GM19452 (cell line): Measurements from ENCODE around the gene CACNA1C.
"Not testable (repeated sequence)": the region's sequence is repeated elsewhere in the genome, so short reads cannot be mapped to it uniquely, and the experiment has no call there.

Source experiments
- ATAC-seq: cut with Tn5 transposase; IDR thresholded peaks from one replicate; pipeline ENCODE4 v1.9.1; 2021; ENCODE audit not compliant: unreplicated experiment

Gene CACNA1C

GRCh38 chr12:2677142-2677880 lies 624.5 kb downstream of the CACNA1C start:
- ATAC-seq = no peak

- ATAC-seq = no peak
These were observed 625.6 kb downstream of the CACNA1C start for GRCh38 chr12:2678426-2678825.

- no peak for ATAC-seq
These were observed 626.5 kb downstream of the CACNA1C start for GRCh38 chr12:2679068-2679815.

- ATAC-seq = no peak
These were observed 627.3 kb downstream of the CACNA1C start for GRCh38 chr12:2679816-2680675.

- no peak for ATAC-seq
These were observed 627.9 kb downstream of the CACNA1C start for GRCh38 chr12:2680676-2681039.

- ATAC-seq = no peak
These were observed 628.8 kb downstream of the CACNA1C start for GRCh38 chr12:2681450-2682205.

GRCh38 chr12:2682296-2683251 lies 629.8 kb downstream of the CACNA1C start:
- ATAC-seq = no peak

- no peak for ATAC-seq
These were observed 630.7 kb downstream of the CACNA1C start for GRCh38 chr12:2683283-2684025.

- ATAC-seq = not testable (repeated sequence)
These were observed 631.2 kb downstream of the CACNA1C start for GRCh38 chr12:2684026-2684325.

GRCh38 chr12:2685620-2686279 lies 633.0 kb downstream of the CACNA1C start:
- ATAC-seq = not testable (repeated sequence)

- ATAC-seq = no peak
These were observed 633.5 kb downstream of the CACNA1C start for GRCh38 chr12:2686280-2686646.

- ATAC-seq = no peak
These were observed 634.3 kb downstream of the CACNA1C start for GRCh38 chr12:2687058-2687457.

- ATAC-seq = no peak
These were observed 634.9 kb downstream of the CACNA1C start for GRCh38 chr12:2687726-2688125.

GRCh38 chr12:2688381-2688931 lies 635.7 kb downstream of the CACNA1C start:
- ATAC-seq = no peak

GRCh38 chr12:2689393-2689792 lies 636.6 kb downstream of the CACNA1C start:
- no peak for ATAC-seq

GRCh38 chr12:2689879-2690278 lies 637.1 kb downstream of the CACNA1C start:
- ATAC-seq = no peak

- no peak for ATAC-seq
These were observed 637.7 kb downstream of the CACNA1C start for GRCh38 chr12:2690348-2691005.

GRCh38 chr12:2691006-2691344 lies 638.2 kb downstream of the CACNA1C start:
- ATAC-seq = peak; percentile 17
